Measurements from ENCODE around the gene GCKR.
"Not testable (repeated sequence)": the region's sequence is repeated elsewhere in the genome, so short reads cannot be mapped to it uniquely, and the experiment has no call there.

The GCKR gene

GRCh38 chr2:27518113-27518781, 21.6 kb downstream of the GCKR start:
- DNase-seq (ENCODE audit: low spot score) = no peak

- DNase-seq (ENCODE audit: low spot score) = no peak
Observed at GRCh38 chr2:27518782-27519113, 22.1 kb downstream of the GCKR start.

DNA sequence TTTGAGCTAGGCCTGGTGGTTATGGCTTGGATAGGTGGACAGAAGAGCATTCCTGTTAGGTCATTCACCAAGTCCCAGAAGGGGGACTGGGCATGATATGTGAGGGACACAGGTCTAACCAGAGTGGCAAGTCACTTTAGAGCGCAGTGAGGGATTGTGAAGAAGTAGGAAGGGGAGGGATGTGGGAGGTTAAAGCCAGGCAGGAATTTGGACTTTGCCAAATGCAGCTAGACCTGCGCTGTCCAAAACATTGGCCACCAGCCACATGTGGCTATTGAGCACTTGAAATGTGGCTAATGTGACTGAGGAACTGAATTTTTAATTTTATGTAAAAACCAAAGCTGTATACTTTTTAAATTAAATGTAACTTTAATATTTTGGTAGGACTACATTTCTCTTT, 23.7 kb downstream of the GCKR start:
- DNase-seq (ENCODE audit: low spot score) = no peak

GRCh38 chr2:27522400-27522945, 25.8 kb downstream of the GCKR start:
- no peak for DNase-seq (ENCODE audit: low spot score)

- no peak for DNase-seq (ENCODE audit: low spot score)
Observed at GRCh38 chr2:27527182-27527581, 30.5 kb downstream of the GCKR start.

GRCh38 chr2:27531983-27532382, 35.3 kb downstream of the GCKR start:
- DNase-seq (ENCODE audit: low spot score) = no peak

- no peak for DNase-seq (ENCODE audit: low spot score)
Observed at GRCh38 chr2:27537287-27537686, 40.6 kb downstream of the GCKR start.

- DNase-seq (ENCODE audit: low spot score) = not testable (repeated sequence)
Observed at GRCh38 chr2:27538839-27539450, 42.3 kb downstream of the GCKR start.

- DNase-seq (ENCODE audit: low spot score) = not testable (repeated sequence)
Observed at GRCh38 chr2:27539649-27540048, 43.0 kb downstream of the GCKR start.

GRCh38 chr2:27544143-27544821, 47.6 kb downstream of the GCKR start:
- no peak for DNase-seq (ENCODE audit: low spot score)

DNA sequence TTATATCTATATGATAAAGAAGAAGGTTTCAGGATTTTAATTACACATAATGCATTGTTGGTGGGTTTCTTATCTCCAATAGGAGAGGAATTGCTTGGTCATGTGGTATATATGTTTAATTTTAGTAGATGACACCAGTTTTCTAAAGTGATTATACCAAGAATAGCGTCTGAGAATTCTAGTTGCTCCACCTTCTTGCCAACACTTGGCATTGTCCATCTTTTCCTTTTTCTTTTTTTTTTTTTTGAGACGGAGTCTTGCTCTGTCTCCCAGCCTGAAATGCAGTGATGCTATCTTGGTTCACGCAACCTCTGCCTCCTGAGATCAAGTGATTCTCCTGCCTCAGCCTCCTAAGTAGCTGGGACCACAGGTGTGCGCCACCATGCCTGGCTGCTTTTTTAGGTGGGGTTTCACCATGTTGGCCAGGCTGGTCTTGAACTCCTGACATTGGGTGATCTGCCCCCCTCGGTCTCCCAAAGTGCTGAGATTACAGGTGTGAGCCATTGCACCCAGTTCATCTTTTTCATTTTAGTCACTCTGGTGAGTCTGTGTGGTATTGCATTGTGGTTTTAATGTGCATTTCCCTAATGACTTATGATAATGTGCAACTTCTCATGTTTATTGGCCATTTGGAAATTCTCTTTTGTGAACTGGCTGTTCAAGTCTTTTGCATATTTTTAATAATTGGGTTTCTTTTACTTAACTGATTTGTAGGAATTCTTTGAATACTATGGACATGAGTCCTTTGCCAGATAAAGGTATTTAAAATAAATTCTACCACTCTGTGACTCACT, 48.9 kb downstream of the GCKR start:
- DNase-seq (ENCODE audit: low spot score) = no peak

DNA sequence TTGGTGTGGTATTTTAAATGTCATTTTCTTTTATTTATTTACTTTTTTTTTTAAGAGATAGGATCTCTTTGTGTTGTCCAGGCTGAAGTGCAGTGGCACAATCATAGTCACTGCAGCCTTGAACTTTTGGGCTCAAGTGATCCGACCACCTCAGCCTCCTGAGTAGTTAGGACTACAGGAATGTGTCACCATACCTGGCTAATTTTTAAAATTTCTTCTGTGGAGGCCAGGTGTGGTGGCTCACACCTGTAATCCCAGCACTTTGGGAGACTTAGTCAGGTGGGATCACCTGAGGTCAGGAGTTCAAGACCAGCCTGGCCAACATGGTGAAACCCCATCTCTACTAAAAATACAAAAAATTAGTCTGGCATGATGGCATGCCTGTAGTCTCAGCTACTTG, 52.7 kb downstream of the GCKR start:
- DNase-seq (ENCODE audit: low spot score) = no peak

DNA sequence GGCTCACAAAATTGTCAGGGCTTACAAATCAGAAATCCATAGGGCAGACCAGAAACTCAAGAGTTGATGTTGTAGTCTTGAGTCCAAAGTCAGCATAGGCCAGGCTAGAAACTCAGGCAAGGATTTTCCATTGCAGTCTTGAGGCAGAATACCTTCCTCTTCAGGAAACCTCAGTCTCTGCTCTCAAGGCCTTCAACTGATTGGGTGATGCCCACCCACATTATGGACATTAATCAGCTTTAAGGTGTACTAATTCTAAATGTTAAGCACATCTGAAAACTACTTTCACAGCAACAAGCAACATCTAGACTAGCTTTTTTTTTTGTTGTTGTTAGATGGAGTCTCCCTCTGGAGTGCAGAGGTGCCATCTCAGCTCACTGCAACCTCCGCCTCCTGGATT, 54.9 kb downstream of the GCKR start:
- DNase-seq (ENCODE audit: low spot score) = no peak

- DNase-seq (ENCODE audit: low spot score) = no peak
Observed at GRCh38 chr2:27552941-27553340, 56.3 kb downstream of the GCKR start.

- DNase-seq (ENCODE audit: low spot score) = not testable (repeated sequence)
Observed at GRCh38 chr2:27554451-27554850, 57.8 kb downstream of the GCKR start.

GRCh38 chr2:27559228-27559627, 62.6 kb downstream of the GCKR start:
- DNase-seq (ENCODE audit: low spot score) = no peak

DNA sequence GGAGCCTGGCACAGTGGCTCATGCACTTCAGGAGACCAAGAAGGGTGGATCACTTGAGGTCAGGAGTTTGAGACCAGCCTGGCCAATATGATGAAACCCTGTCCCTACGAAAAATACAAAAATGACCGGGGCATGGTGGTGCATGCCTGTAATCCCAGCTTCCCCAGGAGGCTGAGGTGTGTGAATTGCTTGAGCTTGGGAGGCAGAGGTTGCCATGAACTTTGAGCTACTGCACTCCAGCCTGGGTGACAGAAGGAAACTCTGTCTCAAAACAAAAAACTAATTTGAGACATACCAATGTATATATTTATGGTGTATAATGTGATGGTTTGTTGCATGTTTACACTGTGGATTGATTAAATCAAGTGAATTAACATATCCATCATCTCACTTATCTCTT, 64.4 kb downstream of the GCKR start:
- no peak for DNase-seq (ENCODE audit: low spot score)

- DNase-seq (ENCODE audit: low spot score) = no peak
Observed at GRCh38 chr2:27566628-27567027, 70.0 kb downstream of the GCKR start.

GRCh38 chr2:27569398-27569797, 72.8 kb downstream of the GCKR start:
- no peak for DNase-seq (ENCODE audit: low spot score)

DNA sequence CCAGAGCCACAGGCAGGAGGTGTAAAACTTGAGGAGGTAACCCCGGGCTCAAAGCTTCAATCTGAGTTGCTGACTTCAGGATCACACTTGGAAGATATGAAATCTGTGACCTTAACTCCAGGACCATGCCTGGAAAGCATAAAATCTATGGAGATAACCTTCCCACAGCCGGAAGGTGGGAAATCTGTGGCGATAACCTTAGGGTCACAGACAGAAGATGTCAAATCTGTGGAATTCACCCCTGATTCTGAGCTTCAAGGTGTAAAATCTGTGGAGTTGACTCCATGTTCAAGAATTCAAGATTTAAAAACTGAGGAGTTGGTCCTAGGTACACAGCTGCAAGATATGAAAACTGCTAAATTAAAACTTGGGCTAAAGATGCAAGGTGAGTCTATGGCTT, 74.6 kb downstream of the GCKR start:
- DNase-seq (ENCODE audit: low spot score) = no peak

GRCh38 chr2:27571681-27572080, 75.0 kb downstream of the GCKR start:
- no peak for DNase-seq (ENCODE audit: low spot score)

DNA sequence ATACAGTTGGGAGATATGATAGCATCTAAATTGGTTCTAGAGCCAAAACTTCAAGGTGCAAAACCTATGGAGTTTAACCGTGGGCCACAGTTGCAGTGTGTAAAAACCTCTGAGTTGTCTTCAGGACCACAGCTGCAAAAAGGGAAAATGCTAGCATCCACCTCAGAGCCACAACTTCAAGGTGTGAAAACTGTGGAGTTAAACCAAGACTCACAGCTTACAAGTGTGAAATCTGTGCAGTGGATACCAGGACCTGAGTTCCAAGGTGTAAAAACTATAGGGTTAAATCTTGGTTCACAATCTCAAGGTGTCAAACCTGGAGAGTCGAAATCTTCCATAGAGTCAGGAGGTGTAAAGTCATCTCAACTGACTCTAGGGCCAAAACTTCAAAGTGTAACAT, 75.8 kb downstream of the GCKR start:
- no peak for DNase-seq (ENCODE audit: low spot score)

All from cerebellar cortex (tissue), 1 donor.